SKM-1 treated with dmso at 0.1 percent for 144 hours (cell line): ENCODE measurements around the gene ZBTB44.
"Not testable (repeated sequence)": the region's sequence is repeated elsewhere in the genome, so short reads cannot be mapped to it uniquely, and the experiment has no call there.

Source experiments
- DNase-seq: peaks from one replicate; lab custom pipeline; 2025; ENCODE audit not compliant: unreplicated experiment; lab: John Stamatoyannopoulos, UW

ZBTB44 gene

DNA sequence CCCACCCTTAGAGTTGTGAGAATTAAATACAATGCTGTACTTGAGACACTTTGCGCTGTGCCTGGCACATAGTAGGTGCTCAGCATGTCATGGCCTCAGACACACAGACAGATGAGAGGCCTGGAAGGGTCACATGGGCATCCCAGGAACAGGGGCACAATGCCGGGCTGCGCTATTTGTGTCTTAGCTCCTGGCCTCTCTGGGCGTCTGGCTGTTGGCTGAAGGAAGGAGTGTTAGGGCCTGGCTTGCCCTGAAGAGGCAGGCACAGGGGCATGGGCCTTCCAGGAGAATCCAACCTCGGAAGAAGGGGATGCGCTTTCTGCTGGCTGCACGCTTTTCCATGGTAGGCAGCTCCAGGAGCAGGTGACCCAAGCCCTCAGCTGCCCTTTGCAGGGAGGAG, 113.7 kb downstream of the ZBTB44 start:
- DNase-seq = no peak

- no peak for DNase-seq
Measured at GRCh38 chr11:130199792-130200191, 114.9 kb downstream of the ZBTB44 start.

DNA sequence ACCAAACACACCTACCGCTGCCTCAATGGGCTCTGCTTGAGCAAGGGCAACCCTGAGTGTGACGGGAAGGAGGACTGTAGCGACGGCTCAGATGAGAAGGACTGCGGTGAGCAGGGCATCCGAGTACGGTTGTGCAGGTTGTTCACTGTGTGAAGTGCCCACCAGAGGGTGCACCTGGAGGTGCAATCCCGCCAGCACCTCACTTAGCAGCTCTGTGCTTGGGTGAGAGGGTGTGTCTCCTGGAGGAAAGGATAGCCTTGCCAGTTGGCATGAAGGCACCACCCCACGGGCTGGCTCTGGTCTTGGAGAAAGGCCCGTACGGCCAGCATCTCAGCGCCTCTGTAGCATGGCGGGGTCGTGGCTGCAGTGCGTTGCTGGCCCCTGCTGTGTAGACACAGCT, 115.8 kb downstream of the ZBTB44 start:
- DNase-seq = no peak

- no peak for DNase-seq
Measured at GRCh38 chr11:130198292-130198691, 116.4 kb downstream of the ZBTB44 start.

- no peak for DNase-seq
Measured at GRCh38 chr11:130197386-130198035, 117.2 kb downstream of the ZBTB44 start.

DNA sequence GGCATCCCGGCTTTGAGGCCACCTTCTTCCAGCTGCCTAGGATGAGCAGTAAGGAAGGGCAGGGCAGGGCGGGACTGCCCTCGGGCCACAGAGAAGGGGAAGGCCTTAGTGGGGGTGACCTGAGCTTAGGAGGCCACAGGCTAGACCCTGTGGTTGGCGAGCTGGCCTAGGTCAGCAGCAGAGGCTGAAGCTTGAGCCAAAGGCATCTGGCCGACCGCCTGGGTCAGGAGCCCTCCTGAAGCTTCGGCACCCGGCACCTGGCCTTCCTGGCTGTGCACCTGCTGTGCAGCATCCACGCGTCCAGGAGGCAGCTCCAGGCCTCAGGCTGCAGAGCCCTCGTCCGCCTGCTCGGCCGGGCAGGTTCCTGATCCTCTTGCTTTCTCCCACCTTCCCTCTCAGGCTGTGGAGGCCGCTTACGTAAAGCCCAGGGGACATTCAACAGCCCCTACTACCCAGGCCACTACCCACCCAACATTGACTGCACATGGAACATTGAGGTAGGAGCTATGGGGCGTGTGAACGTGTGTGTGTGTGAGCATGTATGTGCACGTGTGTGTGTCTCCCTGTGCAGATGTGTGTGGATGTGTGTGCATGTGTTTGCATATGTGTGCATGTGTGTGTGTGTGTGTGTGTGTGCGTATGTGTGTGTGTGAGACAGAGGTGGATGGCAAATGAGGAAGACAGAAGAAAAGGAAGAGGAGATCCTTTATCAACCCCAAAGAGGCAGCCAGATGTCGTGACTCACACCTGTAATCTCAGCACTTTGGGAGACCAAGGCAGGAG, 120.3 kb downstream of the ZBTB44 start:
- no peak for DNase-seq

DNA sequence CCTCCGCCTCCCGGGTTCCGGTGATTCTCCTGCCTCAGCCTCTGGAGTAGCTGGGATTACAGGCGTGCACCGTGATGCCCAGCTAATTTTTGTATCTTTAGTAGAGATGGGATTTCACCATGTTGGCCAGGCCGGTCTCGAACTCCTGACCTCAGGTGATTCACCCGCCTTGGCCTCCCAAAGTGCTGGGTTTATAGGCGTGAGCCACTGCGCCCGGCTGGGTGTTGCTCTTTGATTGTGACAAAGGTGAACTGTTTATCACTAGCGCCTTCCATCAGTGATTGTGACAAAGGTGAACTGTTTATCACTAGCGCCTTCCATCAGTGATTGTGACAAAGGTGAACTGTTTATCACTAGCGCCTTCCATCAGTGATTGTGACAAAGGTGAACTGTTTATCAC, 121.2 kb downstream of the ZBTB44 start:
- DNase-seq = not testable (repeated sequence)

GRCh38 chr11:130192845-130193267, 121.9 kb downstream of the ZBTB44 start:
- no peak for DNase-seq

GRCh38 chr11:130191896-130192295, 122.8 kb downstream of the ZBTB44 start:
- no peak for DNase-seq

- no peak for DNase-seq
Measured at GRCh38 chr11:130190371-130190881, 124.3 kb downstream of the ZBTB44 start.

DNA sequence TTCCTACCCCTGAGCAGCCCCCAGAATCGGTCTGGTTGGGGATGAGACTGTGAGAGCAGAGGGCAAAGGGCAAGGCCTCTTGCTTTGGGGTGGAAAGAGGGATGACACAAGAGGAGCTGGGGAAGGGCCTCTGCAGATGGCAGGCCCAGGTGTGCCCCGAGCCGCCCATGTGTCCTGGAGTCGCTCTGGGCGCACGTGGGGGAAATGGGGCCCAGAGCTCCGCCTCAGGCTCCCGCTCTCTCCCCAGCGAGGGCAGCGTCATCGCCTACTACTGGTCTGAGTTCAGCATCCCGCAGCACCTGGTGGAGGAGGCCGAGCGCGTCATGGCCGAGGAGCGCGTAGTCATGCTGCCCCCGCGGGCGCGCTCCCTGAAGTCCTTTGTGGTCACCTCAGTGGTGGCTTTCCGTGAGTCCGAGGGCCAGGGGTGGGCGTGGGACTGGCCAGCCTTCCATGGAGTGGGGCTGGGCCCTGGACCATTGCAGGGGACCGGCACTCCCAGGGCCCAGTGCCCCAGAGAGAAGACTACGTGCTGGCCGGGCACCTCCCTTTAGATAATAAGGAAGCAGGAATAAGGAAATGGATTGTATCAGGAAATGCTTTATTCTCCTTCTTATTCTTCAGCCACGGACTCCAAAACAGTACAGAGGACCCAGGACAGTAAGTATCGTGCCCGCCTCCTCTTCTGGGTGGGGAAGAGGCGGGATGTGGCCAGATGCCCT, 125.1 kb downstream of the ZBTB44 start:
- DNase-seq = no peak

GRCh38 chr11:130188585-130189347, 126.0 kb downstream of the ZBTB44 start:
- DNase-seq = no peak

GRCh38 chr11:130188047-130188446, 126.7 kb downstream of the ZBTB44 start:
- no peak for DNase-seq

DNA sequence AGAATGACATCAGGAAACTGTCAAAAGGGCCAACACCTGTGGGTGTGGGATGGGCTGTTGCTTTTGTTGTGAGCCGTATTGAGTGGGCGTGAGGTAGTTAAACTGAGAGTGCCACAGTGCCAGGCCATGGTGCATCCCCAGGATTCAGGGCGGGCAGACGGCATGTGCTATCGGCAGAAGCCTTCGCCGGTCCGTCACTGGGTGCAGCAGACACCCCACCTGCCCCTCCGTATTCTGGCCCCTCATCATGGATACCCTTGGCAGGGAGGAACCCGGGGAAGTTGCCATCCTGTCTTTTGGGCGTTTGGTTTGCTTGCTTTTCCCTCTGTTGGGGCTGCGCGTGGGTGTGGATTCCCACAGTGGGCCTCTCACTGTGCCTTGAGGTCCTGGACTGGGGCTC, 127.6 kb downstream of the ZBTB44 start:
- no peak for DNase-seq

DNA sequence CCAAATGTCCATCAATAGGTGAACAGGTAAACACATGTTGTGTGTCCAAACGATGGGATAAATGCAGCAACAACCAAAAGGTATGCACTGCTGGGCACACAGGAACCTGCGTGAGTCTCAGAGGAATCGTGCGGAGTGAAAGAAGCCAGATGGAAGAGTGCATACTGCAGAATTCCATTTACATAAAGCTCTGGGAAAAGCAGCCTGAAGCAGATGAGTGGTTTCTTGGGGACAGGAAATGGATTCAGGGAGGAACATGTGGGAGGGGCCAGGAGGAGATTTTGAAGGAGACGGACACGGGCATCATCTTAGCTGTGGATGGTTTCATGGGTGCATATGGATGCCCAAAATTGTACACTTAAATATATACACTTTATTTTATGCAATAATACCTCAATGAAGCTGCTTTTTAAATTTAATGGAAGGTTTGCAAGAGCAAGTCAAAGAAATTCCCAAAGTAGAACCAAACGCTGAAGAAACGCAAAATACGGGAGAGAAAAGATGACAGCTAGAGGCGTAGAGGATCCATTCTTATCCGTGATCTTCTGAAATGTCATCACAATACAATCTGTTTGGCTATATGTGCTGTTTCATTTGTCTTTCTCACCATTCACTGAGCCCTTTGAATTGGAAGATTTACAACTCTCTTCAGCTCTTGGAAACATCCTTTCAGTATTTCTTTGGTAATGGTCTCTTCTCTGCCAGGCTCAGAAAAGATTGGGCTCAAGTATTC, 130.7 kb downstream of the ZBTB44 start:
- DNase-seq = no peak

DNA sequence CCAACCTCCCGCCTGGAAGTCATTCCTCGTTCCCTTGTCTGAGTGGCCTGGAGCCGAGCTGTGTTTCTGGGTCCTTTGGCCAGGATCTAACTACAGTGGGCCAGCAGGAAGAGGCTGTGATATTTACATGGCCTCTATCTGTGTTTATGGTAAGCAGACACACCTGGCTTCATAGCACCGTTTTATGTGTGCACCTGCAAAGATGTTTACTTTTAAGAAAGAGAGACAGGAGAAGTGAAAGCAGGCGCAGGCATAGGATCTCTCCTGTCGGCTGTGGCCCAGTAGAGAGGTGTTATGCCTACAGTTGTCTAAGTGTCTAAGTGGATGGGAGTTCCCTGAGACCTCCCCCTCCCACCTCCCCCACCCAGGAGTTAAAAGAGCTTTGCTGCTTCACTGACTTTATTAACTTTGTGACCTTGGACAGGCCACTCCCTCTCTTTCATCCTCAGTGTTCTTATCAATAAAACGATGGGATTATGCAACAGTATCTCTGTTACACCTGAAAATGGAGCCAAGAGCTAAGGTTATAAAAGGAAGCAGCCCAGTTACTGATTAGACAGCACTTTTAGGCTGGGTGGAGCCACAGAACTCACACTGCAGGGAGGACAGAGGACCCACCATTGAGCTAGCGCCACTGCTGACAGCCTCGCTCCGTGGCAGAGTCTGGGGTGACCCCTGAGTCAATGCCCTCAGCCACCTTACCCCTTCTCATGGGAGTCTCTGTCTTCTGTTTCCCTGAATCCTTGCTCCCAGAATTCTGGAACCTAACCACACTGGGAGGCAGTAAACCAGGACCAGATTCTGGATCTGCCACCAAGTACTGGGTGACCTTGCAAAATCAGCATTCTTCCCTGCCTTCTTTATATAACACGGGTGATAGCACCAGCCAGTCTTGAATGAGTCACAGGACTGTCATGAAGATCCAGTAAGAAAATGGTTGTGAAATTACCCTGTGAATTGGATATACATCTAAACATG, 133.1 kb downstream of the ZBTB44 start:
- no peak for DNase-seq

DNA sequence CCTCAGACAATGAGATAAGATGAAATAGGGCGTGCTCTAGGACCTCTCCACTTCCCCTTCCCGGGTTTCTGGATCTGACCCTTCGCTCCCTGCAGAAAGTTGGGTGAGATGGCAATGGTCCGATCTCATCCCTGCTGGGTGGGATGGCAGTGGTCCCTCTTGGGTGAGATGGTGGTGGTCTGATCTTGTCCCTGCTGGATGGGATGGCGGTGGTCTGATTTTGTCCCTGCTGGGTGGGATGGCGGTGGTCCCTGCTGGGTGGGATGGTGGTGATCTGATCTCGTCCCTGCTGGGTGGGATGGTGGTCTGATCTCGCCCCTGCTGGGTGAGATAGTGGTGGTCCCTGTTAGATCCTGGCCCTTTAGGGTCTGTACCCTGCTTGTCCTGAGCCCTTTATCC, 133.8 kb downstream of the ZBTB44 start:
- no peak for DNase-seq

- DNase-seq = no peak
Measured at GRCh38 chr11:130180491-130180890, 134.2 kb downstream of the ZBTB44 start.
